Measurements from ENCODE around the gene HHLA2.
"Not testable (repeated sequence)": the region's sequence is repeated elsewhere in the genome, so short reads cannot be mapped to it uniquely, and the experiment has no call there.

HHLA2 gene

DNA sequence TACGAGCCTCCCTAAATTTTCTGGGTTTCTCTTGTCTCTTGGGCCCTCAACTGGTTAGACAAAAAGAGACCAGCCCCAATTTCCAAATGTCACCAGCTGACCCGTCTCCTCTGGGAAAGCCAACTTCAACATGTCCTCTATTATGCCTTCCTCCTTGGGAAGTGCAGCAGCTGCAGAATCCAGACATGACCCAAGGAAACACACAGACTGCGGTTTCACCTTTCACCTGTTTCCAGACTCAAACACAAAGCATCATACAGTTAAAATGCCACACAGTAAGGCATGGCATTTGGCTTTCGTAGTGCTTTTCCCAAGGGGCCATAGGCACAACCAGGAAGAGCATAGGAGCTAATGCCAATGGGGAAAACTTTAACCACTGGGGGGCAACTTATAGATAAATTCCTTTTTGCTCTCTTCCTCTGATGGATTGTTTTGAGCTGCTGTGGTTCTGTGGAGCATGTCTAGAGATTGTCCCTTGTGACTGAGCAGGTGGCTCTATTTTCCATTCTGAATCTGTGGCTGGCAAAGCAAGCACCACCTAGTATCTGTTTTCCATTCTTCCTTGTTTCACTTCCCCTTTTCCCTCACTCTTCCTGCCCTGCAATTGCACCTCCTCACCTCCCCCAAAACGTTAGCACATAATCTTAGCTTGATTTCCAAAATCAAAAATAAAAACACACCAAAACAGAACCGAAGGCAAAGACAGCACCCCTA, 49.3 kb downstream of the HHLA2 start:
- no peak for DNase-seq

DNA sequence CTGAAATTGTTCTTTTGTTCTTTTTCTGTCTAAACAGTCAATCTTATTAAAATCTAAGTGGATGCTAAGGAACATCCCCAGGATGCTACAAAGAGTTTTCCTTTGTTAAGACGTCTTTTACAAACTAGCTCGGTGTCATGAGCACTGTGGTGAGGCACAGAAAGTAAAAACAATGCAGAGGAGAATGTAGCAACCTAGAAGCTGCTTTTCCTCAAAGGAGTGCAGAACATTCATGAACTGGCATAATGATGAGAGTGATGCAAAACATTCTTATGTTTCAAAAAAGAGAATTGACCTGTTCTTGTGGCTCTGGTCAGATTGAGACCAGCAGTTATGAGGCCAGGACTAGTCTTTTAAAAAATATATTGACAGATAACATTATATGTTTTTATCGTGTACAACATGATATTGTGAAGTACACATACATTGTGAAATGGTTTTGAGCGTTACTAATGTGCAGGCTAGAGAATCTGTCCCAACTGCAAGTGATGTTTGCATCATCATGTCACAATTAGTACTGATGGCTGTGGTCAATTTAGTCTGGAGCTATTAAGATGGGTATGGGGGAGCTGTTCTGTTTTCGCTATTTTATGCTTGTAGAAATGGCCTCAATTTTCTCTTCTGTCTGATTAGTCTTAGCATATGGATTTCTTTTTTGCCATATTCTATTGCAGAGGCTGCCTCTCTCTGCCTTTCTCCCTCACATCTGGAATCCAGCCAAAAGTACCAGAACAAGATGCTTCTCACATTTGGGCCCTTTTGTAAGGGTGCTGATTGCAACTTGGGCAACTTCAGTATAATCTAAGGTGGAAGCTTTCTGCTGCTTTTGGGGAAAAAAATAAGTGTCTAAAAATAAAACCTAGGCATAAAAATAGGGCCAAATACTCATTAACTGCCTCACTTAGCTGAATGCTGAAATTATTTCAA, 50.2 kb downstream of the HHLA2 start:
- no peak for DNase-seq

DNA sequence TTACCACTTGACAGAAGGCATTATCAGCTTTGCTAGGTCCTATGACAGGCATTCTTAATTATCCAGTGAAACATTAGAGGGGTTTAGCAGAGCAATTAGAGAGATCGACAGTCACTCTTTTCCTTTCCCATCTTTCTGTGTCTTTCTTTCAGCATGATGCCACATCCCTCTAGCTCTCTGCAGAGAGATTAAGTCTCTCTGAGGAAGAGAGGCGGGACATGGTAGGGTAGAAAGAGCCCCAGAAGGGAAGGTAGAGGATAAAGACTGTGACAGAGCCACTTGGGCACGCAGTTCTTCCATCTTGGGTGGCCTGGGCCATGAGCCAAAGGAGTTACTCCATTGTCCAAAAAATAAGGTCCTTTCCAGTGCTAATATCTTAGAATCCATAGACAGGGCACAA, 55.8 kb downstream of the HHLA2 start:
- DNase-seq, result no peak

DNA sequence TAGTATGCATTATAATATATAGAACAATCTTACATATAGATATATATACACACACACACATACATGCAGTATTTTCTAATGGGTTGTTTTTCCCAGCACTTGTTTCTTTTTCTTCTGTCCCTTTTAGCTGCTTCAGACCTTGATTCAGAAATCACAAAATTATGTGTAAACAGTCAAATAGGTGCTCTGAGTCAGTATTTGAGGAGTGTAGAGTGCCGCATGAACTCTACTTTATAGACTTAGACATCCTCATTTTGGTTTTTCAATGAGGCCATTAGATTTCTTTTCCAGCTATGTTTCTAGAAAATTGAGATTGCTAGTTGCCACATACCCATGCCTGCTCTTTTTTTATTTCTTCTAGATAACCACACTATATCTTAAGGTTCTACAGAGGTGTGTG, 58.2 kb downstream of the HHLA2 start:
- no peak for DNase-seq

DNA sequence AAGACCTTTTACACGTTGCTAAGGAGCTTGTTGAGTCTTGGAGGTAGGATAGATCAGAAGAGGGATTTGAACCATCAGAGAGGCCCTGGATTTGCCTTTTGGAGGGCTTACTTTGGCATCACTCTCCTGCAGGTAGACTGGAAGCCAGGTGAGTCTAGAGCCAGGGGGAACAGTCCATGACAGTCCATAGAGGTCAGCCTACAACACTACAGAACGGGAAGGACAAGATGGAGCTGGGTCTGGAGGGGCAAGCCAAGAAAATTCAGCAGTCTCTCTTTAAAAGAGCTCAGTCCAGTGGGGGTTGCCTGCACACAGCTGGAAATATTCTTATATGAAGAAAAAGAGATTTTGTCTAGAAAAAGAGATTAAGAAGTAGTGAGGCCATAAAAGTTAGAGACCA, 60.7 kb downstream of the HHLA2 start:
- no peak for DNase-seq

DNA sequence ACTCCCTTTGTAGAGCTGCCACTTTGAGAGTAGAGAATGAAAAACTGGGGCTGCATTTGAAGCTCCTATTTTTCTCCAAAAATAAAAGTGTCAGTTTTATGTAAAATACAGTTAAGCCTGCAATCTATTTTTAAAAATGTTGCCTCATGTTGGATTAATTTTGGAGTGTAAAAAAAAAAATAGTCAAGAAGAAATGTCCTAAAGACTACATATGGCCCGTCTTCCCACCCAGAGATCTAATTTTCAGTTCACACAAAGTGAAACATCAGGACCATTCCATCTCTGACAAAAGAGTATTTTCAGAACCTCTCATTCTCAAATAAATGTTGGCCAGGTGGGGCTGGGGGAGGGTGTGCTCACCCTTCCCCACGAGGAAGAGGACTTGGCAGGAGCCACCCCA, 62.7 kb downstream of the HHLA2 start:
- DNase-seq, result no peak

DNA sequence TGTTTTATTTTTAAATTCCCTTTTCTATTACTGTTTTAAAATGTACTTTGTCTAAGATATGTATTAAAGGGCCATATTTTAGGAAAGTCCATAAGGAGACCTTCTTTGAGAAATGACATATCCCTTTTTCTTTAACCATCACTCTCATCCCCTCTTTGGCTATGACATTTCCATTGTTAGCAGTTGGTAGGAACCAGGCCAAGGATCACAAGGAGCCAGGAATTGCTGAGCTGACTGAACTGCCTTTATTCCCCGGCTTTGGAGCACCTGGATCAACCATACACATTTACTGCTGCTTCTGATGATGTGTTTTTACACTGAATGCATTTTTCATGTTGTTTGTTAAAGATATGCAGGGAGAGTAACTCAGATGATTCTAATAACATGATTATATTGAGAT, 79.7 kb downstream of the HHLA2 start:
- no peak for DNase-seq

DNA sequence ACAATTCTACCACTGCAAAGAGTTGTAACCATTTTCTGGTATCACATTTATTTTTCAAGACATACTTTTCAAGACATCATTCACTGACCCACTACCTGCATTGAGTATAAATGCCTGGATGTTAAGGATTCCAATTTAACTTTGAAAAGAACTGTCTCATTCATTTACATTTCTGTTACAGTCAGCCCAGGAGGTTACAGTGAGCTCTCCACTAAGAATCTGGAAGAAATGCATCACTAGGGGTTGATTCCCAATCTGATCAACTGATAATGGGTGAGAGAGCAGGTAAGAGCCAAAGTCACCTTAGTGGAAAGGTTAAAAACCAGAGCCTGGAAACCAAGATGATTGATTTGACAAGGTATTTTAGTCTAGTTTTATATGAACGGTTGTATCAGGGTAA, 81.0 kb downstream of the HHLA2 start:
- no peak for DNase-seq

DNA sequence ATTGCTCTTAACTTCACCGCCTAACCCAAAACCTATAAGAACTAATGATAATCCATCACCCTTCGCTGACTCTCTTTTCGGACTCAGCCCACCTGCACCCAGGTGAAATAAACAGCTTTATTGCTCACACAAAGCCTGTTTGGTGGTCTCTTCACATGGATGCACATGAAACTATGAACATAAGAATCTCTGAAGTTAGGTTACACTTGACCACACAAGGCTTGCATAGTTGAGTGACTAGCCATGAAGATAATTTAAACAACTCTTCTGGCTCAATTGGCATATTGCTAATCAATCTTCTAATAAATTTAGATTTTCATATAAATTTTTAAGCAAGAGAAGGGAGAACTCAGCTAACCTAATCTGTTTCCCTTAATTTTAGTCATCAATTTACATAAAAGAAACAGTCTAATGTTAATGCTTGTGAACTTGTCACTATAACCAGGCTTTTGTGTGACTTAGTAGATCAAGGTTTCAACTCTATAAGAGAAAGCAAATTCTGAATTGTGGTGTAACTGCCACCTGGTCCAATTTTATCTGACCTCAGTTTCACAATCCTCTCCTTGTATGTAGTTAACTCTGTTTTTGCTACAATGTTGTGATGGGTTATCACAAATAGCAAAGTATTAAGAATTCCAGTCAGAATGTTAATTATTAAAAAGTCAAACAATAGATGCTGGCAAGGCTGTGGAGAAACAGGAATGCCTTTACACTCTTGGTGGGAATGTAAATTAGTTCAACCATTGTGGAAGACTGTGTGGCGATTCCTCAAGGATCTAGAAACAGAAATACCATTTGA, 82.0 kb downstream of the HHLA2 start:
- DNase-seq, result no peak

DNA sequence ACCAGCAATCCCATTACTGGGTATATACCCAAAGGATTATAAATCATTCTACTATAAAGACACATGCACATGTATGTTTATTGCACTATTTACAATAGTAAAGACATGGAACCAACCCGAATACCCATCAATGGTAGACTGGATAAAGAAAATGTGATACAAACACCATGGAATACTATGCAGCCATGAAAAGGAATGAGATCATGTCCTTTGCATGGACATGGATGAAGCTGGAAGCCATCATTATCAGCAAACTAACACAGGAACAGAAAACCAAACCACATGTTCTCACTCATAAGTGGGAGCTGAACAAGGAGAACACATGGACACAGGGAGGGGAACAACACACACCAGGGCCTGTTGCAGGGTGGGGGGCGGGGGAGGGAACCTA, 82.6 kb downstream of the HHLA2 start:
- DNase-seq, result not testable (repeated sequence)

DNA sequence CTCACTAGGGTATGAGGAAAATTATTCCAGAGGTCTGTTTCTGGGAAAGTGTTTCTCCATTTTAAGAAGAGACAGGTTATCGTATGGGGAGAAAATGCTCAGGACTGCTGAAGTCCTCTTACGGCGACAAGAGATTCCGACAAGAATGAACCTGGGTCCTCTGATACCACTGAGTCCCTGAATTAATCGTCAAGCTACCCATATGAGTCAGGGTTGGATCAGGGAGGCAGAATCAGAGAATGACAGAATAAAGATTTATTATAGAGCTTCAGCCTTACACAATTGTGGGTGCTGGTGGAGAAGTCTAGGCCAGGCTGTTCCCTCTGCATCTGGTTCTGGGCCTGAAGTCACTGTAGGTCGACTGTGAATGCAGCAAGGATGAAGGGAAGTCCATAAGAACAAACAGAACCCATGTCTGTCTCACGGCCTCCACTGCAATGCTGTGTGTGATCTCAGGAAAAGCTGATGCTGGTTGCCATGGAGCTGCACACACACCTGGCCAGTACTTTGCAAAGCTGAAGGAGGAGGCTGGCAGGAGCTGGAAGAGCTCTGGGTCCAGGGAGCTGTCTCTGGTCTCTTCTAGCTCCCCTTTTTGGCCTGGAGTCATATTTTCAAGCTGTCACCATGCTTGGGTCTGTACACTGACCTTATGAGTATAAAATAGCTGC, 83.9 kb downstream of the HHLA2 start:
- DNase-seq, result no peak

DNA sequence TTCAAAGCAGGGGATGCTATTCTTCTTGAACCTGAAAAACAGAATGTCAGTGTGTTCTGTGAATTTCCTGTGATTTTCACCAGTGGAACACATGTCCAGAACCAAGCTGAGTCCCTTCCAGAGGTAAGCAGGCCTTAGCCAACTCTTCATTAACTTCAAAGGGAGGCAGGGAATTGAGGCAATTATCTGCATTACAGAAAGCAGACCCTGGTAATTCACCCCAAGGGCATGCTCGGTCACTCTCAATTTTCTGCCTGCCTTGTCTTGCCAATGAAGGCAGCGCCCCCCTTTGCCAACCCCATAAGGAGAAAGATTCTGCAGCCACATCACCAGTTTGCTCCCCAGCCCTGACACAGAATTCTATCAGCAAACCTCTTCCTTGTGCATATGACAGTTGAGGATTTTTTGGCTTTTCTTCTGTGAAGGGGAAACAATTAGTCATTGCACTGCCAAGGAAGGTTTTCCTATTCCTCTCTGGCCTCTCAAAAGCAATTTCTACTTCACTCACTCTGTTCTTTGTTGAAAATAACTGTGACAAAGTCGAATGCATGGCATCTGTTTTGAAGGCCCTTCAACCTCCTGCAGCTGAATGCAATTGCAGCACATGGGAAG, 85.3 kb downstream of the HHLA2 start:
- DNase-seq, result no peak

DNA sequence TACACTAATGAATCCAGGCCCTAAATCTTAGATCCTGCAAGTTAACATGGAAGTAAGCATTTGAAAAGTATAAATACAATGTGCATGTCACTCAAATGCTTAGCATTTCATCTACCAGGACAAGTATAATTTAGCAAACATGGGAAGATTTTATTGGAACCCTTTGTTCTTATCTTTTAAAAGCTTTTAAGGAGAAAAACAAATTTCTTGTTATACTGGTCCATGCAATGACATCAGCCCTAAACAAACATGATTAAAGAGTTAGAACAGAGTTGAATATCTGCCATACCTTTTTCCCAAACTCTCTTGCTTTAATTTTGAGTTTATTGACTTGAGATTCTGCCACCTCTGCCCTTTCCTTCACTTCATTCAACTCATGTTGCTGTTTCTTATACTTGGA, 87.0 kb downstream of the HHLA2 start:
- no peak for DNase-seq

DNA sequence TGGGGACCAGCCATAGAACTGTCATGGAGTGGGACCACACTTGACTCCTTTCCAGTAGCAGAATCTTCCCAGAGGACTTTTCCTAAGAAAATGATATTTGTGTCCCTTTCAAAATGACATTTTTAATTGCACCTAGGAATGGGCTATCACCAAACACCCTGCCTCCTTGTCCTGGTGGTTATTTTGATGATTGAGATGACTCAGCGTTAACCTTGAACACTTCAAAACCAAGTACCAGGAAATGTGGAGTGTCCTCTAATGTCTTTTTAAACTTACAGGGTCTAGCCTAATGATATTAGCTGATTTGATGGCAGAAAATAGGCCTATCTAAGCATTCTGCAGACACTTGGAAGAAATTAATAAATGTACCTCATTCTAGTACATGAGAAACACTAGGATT, 90.7 kb downstream of the HHLA2 start:
- DNase-seq, result no peak

DNA sequence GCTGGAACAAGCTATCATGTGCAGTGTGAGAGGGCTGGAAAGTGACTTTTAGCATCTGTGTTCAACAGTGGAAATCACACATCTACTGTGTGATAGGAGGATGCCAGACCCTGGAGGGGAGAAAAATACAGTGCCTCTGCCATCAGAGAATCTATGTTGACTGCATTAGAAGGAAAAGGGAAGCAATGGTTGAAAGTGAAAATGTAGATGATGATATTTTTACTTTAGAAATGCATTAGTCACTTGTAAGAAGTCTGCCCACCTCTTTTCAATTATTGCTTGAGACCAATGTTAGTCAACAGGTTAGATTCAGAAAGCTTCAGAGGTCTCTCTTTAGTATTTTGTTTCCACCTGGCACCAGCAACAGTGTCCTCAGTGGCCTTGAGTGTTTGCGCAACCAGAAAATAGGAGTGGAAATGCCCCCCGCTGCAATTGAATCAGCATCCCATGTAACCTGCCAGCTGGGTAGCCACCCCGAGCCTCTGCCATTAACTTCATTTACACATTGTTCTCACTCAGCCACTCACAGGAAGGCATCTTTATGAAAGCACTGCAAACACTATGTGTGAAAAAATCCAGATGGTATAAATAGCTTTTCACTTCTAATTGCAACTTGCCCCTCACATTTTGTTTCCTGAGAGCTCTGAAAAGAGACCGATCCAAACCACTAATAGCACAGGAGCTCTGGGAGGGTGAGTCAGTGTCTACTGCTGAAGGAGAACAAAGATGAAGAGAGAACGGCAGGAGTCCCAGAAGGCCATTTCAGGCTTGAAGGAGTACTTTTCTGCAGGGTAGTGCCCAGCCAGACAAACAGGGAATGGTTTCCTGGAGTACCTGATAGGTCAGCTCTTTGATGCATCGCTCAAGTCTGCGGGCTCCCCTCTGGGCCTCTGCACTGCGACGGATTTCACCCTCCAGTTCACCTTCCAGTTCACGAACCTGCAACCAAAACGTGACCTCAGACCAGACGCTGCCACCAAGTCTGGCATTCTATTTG, 92.1 kb downstream of the HHLA2 start:
- no peak for DNase-seq

DNA sequence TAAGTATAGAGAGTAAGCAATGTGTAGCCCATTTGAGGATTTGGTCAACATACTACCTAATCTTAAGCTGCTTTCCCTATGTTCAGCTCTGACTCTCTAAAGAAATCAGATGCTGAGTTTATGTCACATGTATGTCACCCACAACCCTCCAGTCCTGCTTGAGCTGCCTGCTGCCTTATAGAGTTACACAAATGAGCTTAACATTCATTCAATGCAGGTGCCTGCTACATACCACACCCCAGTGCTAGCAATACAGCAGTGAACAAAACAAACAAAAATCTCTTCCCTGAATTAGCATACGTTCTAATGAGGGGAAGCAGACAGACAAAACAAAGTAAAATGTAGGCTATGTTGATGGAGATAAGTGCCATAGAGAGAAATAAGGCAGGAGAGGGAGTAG, 93.0 kb downstream of the HHLA2 start:
- DNase-seq, result no peak

DNA sequence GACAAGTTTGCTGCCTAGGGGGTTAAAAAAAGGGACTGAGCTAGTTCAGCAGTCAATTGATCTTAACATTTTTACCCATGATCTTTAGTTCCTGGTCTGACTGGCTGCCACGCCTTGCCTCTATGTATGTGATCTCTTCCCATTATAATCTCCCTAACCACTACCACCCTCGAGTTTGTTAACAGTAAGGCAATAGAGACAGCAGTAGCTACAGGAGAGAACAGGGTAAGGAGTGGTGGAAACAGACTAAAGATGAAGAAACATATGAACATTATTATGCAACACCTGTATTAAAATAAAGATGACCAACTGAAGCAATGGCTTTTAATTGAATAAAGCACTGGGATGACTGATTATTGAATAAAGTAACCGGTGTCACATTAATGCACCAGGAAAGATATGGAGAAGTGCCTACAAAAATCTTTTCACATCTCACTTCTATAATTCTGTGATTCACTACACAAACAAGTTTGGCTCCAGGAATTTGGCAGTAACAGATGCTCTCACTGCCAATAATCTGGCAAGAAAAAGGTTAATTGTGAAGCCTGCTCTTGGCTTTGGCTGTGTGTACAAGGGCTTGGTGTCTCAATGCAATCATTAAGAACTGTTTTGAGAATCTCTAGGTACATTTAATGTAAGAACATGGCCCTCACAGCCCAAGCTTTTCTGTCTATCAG, 95.7 kb downstream of the HHLA2 start:
- DNase-seq, result no peak

DNA sequence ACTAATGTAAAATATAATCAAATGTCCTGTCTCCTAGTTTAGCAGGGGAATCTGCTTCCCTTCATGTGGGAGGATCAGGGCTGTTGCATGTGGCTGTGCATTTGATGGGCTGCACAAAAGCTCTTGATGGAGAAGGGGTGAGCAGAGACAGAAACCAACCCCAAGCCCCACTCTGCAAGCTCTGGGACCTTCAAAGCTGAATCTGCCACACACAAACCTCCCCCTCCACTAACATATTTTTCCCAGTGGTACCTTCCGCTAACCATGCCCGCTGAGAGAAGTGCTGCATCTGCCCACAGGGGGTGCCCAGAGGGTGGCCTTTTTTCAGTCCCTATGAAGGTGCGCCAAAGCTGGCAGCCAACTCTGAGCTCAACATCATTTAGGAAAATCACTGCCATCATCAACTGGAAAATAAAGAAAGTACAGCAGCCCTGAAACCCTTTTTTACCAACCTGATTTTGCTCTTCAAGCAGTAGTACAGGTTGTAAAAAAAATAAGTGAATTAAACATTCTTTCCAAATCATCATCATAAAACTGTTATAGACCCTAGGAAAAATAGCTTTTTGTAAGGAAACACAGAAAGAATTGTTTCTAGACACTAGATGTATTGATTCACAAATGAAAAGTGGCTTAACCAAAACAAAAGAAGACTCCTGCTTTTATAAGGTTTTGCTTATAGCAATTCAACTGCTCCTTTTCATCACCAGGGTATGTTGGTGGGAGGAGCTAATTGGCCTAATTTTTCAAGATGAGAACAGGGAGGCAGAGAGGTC, 97.0 kb downstream of the HHLA2 start:
- DNase-seq, result no peak

DNA sequence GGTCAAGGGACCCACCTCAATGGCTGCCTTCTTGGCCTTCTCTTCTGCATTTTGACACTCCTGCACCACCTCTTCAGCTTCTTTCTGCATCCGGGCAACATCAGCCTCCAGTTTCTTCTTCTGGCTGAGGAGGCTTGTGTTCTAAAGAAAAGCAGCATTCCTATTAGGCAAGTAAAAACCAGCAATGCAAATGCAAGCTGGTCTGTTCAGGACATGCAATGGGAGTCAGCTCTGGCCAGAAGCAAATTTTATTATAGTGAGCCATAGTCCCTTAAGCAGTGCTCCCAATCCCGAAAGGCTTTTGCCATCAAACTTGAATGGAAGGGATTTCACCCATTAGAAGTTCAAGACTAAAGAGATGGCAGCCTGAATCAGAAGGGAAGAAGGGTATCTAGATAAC, 97.7 kb downstream of the HHLA2 start:
- DNase-seq, result no peak

DNA sequence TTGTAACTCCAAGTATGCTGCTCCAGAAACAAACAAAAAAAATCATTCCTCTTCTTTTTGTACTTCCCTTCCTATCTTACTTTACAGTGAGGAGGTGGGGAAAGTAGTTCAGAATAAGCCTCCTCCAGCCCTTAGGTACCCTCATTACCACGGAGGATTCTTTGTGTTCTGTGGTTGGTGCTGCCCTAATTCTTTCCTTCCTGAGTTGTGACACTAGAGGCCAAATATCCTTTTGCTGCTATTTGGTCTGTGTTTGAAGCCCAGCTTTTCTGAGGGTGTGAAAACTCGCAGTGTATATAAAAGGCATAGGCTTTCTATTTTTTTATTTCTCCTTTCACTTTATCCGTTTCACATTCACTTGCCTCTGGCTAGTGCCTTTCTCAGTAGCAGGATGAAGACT, 98.2 kb downstream of the HHLA2 start:
- no peak for DNase-seq
